HG02852 (cell line): ENCODE measurements around the gene SEPHS2.

Experiments used
- ATAC-seq: cut with Tn5 transposase; IDR thresholded peaks from one replicate; pipeline ENCODE4 v1.9.1; 2021; ENCODE audit warnings: mild to moderate bottlenecking, moderate library complexity; ENCODE audit not compliant: unreplicated experiment

Gene SEPHS2

GRCh38 chr16:30430428-30430970 lies 15.2 kb downstream of the SEPHS2 start:
- peak; percentile 3 for ATAC-seq

GRCh38 chr16:30429678-30430427 lies 15.8 kb downstream of the SEPHS2 start, which contains the start of gene DCTPP1:
Gene DCTPP1, minus strand, starts transcription at chr16:30430030. Its CDS starts 50 bp downstream, at chr16:30429980.
- ATAC-seq: peak; percentile 93

DNA sequence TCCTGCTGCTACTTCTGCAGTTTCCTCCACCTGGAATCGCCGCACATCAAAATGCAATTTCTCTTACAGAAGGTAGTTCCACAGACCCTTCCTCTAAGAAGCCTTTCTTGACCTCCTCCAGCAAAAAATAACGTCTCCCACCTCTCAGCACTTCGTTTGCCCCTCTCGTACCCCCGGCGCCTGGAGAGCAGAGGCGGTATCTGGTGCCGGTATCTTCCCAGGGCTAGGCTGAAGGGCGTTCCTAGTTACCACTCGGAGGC lies 16.3 kb downstream of the SEPHS2 start:
- peak; percentile 13 for ATAC-seq

- ATAC-seq: no peak
Observed at GRCh38 chr16:30428055-30428454, 17.6 kb downstream of the SEPHS2 start.

DNA sequence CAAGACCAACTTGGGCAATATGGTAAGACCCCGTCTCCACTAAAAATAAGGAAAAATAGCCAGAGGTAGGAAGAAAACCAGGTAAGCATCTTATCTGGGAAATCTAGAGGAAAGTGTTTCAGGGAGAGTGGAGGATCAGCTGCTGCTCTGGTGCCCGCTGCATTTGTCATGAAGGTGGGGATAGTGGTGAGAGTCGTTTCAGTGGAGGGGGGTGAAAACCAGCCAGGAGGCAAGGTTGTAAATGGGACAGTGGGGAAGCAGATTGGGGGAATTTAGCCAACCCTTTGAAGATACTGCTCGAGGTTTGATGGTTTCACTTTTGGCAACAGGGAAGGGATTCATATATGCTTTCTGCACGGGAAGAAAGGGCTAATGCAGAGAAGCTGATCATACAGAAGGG lies 24.7 kb downstream of the SEPHS2 start:
- no peak for ATAC-seq

DNA sequence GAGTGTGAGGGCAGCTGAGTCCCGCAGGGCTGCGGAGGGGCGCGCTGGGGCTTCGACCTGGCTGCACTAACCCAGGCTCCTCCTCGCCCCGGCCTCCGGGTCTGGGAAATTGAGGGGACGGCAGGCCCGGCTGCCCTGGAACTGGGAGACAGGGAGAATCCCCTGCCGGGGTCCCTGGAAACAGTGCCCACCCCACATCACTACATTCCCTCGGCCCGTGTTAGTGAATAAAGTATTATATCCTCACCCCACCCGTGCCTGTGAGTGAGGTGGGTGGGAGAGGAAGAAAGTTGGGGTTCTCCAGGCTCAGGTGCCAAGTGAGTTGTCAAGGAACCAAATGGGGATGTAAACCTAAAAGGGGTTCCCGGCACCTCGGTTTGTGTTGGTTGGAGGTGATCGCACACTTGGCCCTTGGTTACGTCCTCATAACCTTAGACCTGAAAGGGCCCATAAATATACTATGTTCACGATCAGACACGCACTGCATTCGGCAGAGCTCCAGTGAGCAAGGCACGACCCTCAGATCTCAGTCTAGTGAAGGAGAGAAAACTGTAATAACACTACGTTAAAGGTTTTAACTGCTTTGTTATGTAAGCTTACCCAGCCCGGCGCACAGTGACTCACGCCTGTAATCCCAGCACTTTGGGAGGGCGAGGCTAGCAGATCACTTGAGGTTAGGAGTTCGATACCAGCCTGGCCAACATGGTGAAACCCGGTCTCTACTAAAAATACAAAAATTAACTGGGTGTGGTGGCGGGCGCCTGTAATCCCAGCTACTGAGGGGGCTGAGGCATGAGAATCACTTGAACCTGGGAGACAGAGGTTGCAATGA lies 27.1 kb downstream of the SEPHS2 start:
- no peak for ATAC-seq

DNA sequence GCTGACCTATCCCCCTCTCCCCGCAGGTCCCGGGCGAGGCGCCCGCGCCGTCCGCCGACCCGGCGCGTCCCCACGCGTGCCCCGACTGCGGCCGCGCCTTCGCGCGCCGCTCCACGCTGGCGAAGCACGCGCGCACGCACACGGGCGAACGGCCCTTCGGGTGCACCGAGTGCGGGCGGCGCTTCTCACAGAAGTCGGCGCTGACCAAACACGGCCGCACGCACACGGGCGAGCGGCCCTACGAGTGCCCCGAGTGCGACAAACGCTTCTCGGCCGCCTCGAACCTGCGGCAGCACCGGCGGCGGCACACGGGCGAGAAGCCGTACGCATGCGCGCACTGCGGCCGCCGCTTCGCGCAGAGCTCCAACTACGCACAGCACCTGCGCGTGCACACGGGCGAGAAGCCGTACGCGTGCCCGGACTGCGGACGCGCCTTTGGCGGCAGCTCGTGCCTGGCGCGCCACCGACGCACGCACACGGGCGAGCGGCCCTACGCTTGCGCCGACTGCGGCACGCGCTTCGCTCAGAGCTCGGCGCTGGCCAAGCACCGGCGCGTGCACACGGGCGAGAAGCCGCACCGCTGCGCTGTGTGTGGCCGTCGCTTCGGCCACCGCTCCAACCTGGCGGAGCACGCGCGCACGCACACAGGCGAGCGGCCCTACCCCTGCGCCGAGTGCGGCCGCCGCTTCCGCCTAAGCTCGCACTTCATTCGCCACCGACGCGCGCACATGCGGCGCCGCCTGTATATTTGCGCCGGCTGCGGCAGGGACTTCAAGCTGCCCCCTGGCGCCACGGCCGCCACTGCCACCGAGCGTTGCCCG lies 27.9 kb downstream of the SEPHS2 start:
- ATAC-seq: peak; percentile 76

DNA sequence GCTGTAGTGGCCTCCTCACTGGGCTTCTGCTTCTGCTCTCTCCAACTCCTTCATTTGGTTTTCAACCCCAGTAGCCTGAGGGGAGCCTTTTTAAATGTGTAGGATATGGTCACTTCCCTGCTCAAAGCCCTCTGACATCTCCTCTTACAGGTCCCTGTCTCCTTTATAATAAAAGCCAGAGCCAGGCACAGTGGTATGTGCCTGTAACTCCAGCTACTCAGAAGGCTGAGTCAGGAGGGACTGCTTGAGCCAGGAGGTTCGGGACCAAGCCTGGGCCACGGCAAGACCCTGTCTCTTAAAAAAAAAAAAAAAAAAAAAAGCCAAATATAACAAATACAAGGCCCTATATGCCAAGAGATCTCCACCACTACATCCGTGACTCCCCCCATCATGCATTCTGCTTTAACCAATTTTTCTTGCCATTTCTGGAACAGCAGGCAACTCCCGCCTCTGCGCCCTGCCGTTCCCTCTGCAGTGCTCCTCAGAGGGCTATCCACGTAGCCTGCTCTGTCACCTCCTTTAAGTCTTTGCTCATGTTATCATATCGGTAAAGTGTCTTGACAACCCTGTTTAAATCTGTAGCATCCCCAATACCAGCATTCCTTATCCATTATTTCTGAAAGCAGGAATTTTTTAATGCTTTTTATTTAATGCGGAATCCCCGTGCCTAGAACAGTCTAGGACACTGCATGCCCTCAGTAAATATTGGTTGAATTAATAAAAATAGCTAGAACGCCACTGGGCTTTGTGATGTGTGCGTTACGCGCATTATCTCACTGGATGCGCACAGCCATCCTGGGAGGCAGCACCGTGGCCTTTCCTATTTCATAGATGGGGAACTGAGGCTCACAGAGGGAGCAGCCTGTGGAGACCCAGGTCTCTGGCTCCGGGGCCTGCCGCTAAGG lies 28.8 kb downstream of the SEPHS2 start:
- ATAC-seq: no peak

DNA sequence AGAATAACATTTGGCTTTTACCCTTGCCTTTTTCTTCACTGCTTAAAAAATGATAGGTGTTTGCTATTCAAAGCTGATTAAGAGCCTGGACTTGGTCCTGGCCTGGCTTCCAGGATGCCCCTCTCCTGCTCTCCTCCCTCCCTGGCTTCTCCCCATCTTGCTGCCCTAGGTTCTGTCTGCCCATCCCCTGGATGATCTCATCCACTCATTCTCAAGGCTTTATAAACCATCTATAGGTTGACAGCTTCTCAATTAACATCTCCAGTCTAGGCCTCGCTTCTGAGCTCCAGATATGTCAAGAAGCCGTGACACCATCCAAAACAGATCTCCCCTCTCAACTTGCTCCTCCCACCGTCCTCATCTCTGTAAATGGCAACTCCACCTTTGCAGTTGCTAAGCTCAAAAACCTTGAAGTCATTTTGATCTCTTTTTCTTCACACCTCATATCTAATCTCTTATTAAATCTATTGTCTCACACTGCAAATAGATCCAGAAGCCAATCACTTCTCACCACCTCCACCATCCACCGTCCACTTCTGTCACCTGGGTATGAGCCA lies 29.5 kb downstream of the SEPHS2 start:
- ATAC-seq: no peak

GRCh38 chr16:30414159-30414558 lies 31.5 kb downstream of the SEPHS2 start:
- ATAC-seq: no peak

DNA sequence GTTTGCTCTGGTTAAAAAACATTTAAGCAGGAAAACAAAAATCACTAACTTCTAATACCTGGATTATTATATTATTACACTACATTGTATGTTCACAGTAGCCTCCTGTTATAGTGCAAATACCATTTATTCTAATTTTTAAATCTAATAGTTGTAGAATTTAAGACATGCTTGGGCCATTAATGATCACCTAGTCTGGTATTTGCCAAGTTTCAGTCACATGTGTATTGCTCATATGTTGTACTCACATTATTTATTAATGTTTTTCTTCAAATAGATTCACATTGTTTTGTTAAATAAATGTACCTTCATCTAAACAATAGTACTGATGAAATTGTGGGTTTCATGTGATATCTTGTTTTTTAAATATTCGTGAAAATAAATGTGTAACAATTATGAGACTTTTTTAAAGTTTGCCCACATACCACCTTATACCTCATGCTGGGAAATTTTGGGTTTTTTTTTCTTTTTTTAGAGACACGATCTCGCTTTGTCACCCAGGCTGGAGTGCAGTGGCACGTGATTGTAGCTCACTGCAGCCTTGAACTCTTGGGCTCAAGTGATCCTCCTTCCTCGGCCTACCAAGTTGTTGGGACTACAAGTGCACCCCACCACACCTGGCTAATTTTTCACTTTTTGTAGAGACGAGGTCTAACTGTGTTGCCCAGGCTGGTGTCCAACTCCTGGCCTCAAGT lies 32.4 kb downstream of the SEPHS2 start:
- ATAC-seq: no peak

- no peak for ATAC-seq
Observed at GRCh38 chr16:30409125-30410060, 36.3 kb downstream of the SEPHS2 start.

DNA sequence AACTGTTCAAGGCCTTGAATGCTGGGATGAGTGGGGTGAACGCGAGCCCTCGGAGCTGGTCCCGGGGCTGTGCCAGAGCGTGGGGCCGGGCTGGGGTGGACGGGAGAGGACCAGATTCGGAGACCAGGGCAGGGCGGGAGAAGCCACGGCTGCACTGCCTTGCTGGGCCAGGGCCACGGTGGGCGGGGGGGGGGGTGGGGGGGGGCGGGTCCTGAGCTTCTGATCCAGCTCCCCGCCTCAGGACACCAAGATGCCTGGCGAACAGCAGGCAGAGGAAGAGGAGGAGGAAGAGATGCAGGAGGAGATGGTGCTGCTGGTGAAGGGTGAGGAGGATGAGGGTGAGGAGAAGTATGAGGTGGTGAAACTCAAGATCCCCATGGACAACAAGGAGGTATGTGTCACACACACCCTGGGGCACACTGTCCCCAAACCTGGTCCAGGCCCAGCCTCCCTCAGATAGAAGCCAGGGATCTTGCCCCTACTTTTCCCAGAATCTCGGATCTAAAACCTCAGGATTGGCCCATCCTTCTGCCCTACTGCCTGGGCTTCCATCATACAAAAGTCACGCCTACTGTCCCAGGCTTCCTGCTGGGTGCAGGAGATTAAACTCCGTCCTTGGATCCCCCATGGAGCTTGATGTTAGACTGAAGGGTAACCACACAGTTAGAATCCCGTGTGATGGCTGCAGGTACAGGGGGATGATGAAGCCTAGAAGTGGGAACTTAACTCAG lies 37.7 kb downstream of the SEPHS2 start:
- ATAC-seq: no peak

DNA sequence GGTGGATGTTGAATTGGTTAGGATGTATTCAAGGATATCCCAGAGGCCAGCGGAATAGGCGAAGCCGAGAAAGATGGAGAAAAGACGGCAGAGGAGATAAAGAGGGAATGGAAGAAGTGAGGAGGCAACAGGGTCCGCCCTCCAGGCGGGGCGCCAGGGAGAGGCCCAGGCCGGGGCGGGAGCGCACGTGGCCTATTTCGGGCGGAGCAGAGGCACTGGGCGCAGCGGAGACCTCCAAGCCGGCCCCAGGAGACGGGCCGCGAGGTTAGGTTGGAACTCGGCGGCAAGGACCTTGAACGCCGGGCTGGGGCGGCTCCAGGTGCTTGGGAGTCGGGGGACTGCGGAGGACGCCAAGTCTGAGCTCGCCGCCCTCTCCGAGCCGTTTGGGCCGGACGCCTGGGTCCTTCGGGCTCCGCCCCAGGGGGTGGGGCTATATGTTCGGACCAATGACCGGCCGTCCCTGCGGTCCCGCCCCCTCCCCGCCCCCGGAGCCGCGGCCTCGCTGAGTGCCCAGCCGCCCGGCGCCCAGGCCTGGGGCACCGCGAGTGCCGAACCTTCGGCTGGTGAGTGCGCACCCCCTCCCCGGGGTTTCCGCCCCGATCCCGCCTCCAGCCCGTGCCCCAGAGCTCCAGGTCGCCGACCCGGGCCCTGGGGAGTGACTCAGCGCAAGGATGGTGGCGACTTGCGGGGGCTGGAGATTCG lies 38.4 kb downstream of the SEPHS2 start, which contains the start of gene ZNF771:
Gene ZNF771 (plus strand): TSS at position 505 of the 702 bp plus-strand sequence. CDS start 448 bp downstream, outside the sequence.
- peak; percentile 76 for ATAC-seq

- peak; percentile 4 for ATAC-seq
Observed at GRCh38 chr16:30406795-30407101, 38.9 kb downstream of the SEPHS2 start.

- no peak for ATAC-seq
Observed at GRCh38 chr16:30401768-30402425, 43.8 kb downstream of the SEPHS2 start.
